Hematopoietic multipotent progenitor cell treated with erythropoietin and hydrocortisone succinate and interleukin-3 and kit ligand, for 4 days (in vitro differentiated cells): Measurements from ENCODE around the gene SLC16A12.

Experiments used
- DNase-seq: peaks from one replicate; pipeline ENCODE4 v3.0.0-alpha.2; 2015

Gene SLC16A12

GRCh38 chr10:89388806-89389205 is 146.6 kb downstream of the SLC16A12 start:
- DNase-seq, result no peak

GRCh38 chr10:89384474-89385340 is 150.7 kb downstream of the SLC16A12 start:
- peak; percentile 79 for DNase-seq

- no peak for DNase-seq
Measured at GRCh38 chr10:89382757-89383156, 152.6 kb downstream of the SLC16A12 start.
